SU-DHL-6 (cell line): ENCODE data around the gene PRTN3.

Experiments used
- H2AFZ ChIP-seq: fragments of 200-600 bp; sonication (generic); 2 replicates; pipeline ENCODE4 v1.6.1; 2014; ENCODE audit warnings: low read depth, mild to moderate bottlenecking, moderate library complexity, mixed read lengths, antibody characterized with exemption, low read length; ENCODE audit not compliant: severe bottlenecking
- H3F3A ChIP-seq: fragments of 200-600 bp; shearing (Covaris generic); 2 replicates; pipeline ENCODE4 v1.6.0; 2016; ENCODE audit warnings: antibody characterized with exemption, mild to moderate bottlenecking; ENCODE audit not compliant: insufficient read depth
- H3K27ac ChIP-seq: fragments of 200-600 bp; sonication (generic); 2 replicates; pipeline ENCODE4 v1.5.1; 2016; ENCODE audit warnings: low read depth, mild to moderate bottlenecking, low read length, moderate library complexity, mixed read lengths
- H3K27me3 ChIP-seq: fragments of 200-600 bp; sonication (generic), shearing (Covaris generic); 2 replicates; pipeline ENCODE4 v1.6.0; 2014; ENCODE audit warnings: mild to moderate bottlenecking, low read length
- H3K36me3 ChIP-seq: fragments of 200-600 bp; sonication (generic); 2 replicates; pipeline ENCODE4 v1.6.1; 2014; ENCODE audit warnings: mild to moderate bottlenecking, low read length, mixed read lengths
- H3K4me2 ChIP-seq: fragments of 300-600, 200-600 bp; shearing (Covaris generic), sonication (generic); 2 replicates; pipeline ENCODE4 v1.6.0; 2014; ENCODE audit warnings: low read length, low read depth, mild to moderate bottlenecking; ENCODE audit not compliant: poor library complexity, severe bottlenecking
- H3K4me3 ChIP-seq: fragments of 200-600 bp; sonication (generic); 2 replicates; pipeline ENCODE4 v1.5.1; 2014; ENCODE audit warnings: antibody characterized with exemption, low read length, mild to moderate bottlenecking, mixed read lengths; ENCODE audit not compliant: insufficient read depth, poor library complexity, severe bottlenecking
- H3K79me2 ChIP-seq: fragments of 200-600 bp; sonication (generic); 2 replicates; pipeline ENCODE4 v1.6.1; 2014; ENCODE audit warnings: mild to moderate bottlenecking, low read length, moderate library complexity; ENCODE audit not compliant: insufficient read depth
- H3K9ac ChIP-seq: fragments of 200-600 bp; sonication (generic); 2 replicates; pipeline ENCODE4 v1.7.0; 2014; ENCODE audit warnings: mild to moderate bottlenecking, low read length
- H3K9me2 ChIP-seq: fragments of 200-600 bp; sonication (generic); replicated peaks from 2 replicates; pipeline ENCODE4 v1.6.1; 2014; ENCODE audit warnings: low read length; ENCODE audit not compliant: insufficient read depth
- H3K9me3 ChIP-seq: fragments of 200-600 bp; sonication (generic); 2 replicates; pipeline ENCODE4 v1.6.1; 2014; ENCODE audit warnings: low read length, mixed read lengths; ENCODE audit not compliant: insufficient read depth
- H4K20me1 ChIP-seq: fragments of 200-600 bp; sonication (generic); 2 replicates; pipeline ENCODE4 v1.6.1; 2014; ENCODE audit warnings: low read depth, mild to moderate bottlenecking, antibody characterized with exemption, low read length, moderate library complexity, mixed read lengths
- CTCF ChIP-seq: fragments of 200-600 bp; sonication (generic); IDR thresholded peaks from one replicate; pipeline ENCODE4 v1.5.1; 2017; ENCODE audit warnings: antibody characterized with exemption, mild to moderate bottlenecking, low read length, moderate library complexity; ENCODE audit not compliant: insufficient read depth, poor library complexity, severe bottlenecking
- EZH2phosphoT487 ChIP-seq: fragments of 200-600 bp; sonication (generic), shearing (Covaris generic); conservative IDR thresholded peaks from 2 replicates; pipeline ENCODE4 v1.6.1; 2018; ENCODE audit warnings: mild to moderate bottlenecking, antibody characterized with exemption, low read length, moderate library complexity, mixed read lengths

Gene PRTN3

GRCh38 chr19:827710-828321 lies 13.0 kb upstream of the PRTN3 start, which contains the start of gene AZU1:
TSS of gene AZU1 (plus strand) at chr19:827837. CDS start at chr19:827847, 10 bp downstream.
- TF ChIP-seq EZH2phosphoT487 (no peak), CTCF (no peak)
- no peaks in the 10 kb centered on the region for H3K36me3 ChIP-seq
- no peak within 1 kb of the TSS for H3K9ac ChIP-seq

GRCh38 chr19:829129-829758 lies 11.6 kb upstream of the PRTN3 start:
- no peak overlapping the region for H3K4me2 ChIP-seq
- H3K79me2 ChIP-seq = no peaks in the 10 kb centered on the region
- H3K9ac ChIP-seq = no peak overlapping the region
- H4K20me1 ChIP-seq = no peaks in the 10 kb centered on the region
- no peaks in the 10 kb centered on the region for H3K27me3 ChIP-seq
- no peaks in the 10 kb centered on the region for H3K36me3 ChIP-seq
- H3K9me3 ChIP-seq = no peaks in the 10 kb centered on the region
- TF ChIP-seq CTCF = no peak
- no peak for TF ChIP-seq EZH2phosphoT487
- no peak overlapping the region for H2AFZ ChIP-seq
- no peaks in the 10 kb centered on the region for H3F3A ChIP-seq
- no peak overlapping the region for H3K4me3 ChIP-seq
- H3K27ac ChIP-seq = no peak overlapping the region
- H3K9me2 ChIP-seq = no peaks in the 10 kb centered on the region

More at GRCh38 chr19:827710-828321, 13.0 kb upstream of the PRTN3 start, which contains the start of gene AZU1:
- Histone ChIP-seq H3K27ac (no peak within 1 kb of the TSS), H3K9me2 (no peaks in the 10 kb centered on the region), H2AFZ (no peak within 1 kb of the TSS), H3K9me3 (no peaks in the 10 kb centered on the region), H3K4me3 (no peak within 1 kb of the TSS), H3K27me3 (no peaks in the 10 kb centered on the region), H3K4me2 (no peak within 1 kb of the TSS), H4K20me1 (no peaks in the 10 kb centered on the region), H3F3A (no peaks in the 10 kb centered on the region), H3K79me2 (no peaks in the 10 kb centered on the region)

GRCh38 chr19:831407-832369 lies 9.1 kb upstream of the PRTN3 start:
- Histone ChIP-seq H3K27me3 (no peaks in the 10 kb centered on the region), H3K9me3 (no peaks in the 10 kb centered on the region), H3K79me2 (no peaks in the 10 kb centered on the region), H4K20me1 (no peaks in the 10 kb centered on the region), H3K4me3 (no peak overlapping the region), H3F3A (no peaks in the 10 kb centered on the region), H3K27ac (no peak overlapping the region), H3K9ac (no peak overlapping the region), H3K36me3 (no peaks in the 10 kb centered on the region), H3K9me2 (no peaks in the 10 kb centered on the region), H2AFZ (no peak overlapping the region), H3K4me2 (no peak overlapping the region)
- TF ChIP-seq CTCF = no peak
- no peak for TF ChIP-seq EZH2phosphoT487
